Measurements from ENCODE around the gene GALK1.

- TF ChIP-seq, protein P1, sequence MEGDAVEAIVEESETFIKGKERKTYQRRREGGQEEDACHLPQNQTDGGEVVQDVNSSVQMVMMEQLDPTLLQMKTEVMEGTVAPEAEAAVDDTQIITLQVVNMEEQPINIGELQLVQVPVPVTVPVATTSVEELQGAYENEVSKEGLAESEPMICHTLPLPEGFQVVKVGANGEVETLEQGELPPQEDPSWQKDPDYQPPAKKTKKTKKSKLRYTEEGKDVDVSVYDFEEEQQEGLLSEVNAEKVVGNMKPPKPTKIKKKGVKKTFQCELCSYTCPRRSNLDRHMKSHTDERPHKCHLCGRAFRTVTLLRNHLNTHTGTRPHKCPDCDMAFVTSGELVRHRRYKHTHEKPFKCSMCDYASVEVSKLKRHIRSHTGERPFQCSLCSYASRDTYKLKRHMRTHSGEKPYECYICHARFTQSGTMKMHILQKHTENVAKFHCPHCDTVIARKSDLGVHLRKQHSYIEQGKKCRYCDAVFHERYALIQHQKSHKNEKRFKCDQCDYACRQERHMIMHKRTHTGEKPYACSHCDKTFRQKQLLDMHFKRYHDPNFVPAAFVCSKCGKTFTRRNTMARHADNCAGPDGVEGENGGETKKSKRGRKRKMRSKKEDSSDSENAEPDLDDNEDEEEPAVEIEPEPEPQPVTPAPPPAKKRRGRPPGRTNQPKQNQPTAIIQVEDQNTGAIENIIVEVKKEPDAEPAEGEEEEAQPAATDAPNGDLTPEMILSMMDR (IDR thresholded peaks at IDR 0.05; ENCODE audit: low read length), result no peak
- no peak for TF ChIP-seq EZH2 (IDR thresholded peaks at IDR 0.05; ENCODE audit: borderline replicate concordance, low read length)
Measured at GRCh38 chr17:75748706-75749105, 16.3 kb downstream of the GALK1 start.
